SK-N-SH treated with all-trans-retinoic acid at 6 μM for 48 hours (cell line): ENCODE data around the gene IQCF2.

Source experiments
- ARNTL ChIP-seq: fragments of 450-650 bp; formaldehyde crosslinking; IDR thresholded peaks from 2 replicates; pipeline ENCODE4 v1.5.0; 2020; ENCODE audit warnings: low read depth, mild to moderate bottlenecking, moderate library complexity, borderline replicate concordance
- ESRRG ChIP-seq: fragments of 250-450 bp; sonication (Bioruptor Pico); IDR thresholded peaks from 2 replicates; pipeline ENCODE4 v1.6.1; 2021; ENCODE audit warnings: mild to moderate bottlenecking
- OSR1 ChIP-seq: fragments of 250-450 bp; sonication (Bioruptor Pico); IDR thresholded peaks from 2 replicates; pipeline ENCODE4 v1.8.0; 2022; ENCODE audit warnings: moderate library complexity, mild to moderate bottlenecking, inconsistent platforms
- PPARA ChIP-seq: fragments of 250-450 bp; sonication (Bioruptor Pico); IDR thresholded peaks from 2 replicates; pipeline ENCODE4 v1.5.0; 2020; ENCODE audit warnings: mild to moderate bottlenecking, borderline replicate concordance
- TOX ChIP-seq: fragments of 250-450 bp; sonication (Bioruptor Pico); IDR thresholded peaks from 2 replicates; pipeline ENCODE4 v1.8.0; 2021; ENCODE audit warnings: mild to moderate bottlenecking, moderate library complexity, borderline replicate concordance
- ZC3H10 ChIP-seq: fragments of 250-450 bp; sonication (Bioruptor Pico); IDR thresholded peaks from 2 replicates; pipeline ENCODE4 v1.5.1; 2021; ENCODE audit warnings: mild to moderate bottlenecking, moderate library complexity
- ZFP3 ChIP-seq: fragments of 250-450 bp; sonication (Bioruptor Pico); IDR thresholded peaks from 2 replicates; pipeline ENCODE4 v1.5.0; 2020; ENCODE audit warnings: mild to moderate bottlenecking, moderate library complexity
- ZFP30 ChIP-seq: fragments of 450-650 bp; formaldehyde crosslinking; IDR thresholded peaks from 2 replicates; pipeline ENCODE4 v1.5.0; 2022; ENCODE audit warnings: mild to moderate bottlenecking, moderate library complexity
- ZNF70 ChIP-seq: fragments of 450-650 bp; formaldehyde crosslinking; IDR thresholded peaks from 2 replicates; pipeline ENCODE4 v1.5.0; 2020; ENCODE audit warnings: mild to moderate bottlenecking, moderate library complexity
- ZNF8 ChIP-seq: fragments of 450-650 bp; formaldehyde crosslinking; IDR thresholded peaks from 2 replicates; pipeline ENCODE4 v1.5.0; 2020; ENCODE audit warnings: mild to moderate bottlenecking, moderate library complexity
- TF ChIP-seq, protein P1 (sequence below): fragments of 250-450 bp; sonication (Bioruptor Pico); IDR thresholded peaks from 2 replicates; pipeline ENCODE4 v1.5.1; 2020; ENCODE audit warnings: low read depth, mild to moderate bottlenecking, moderate library complexity
- TF ChIP-seq, protein P2 (sequence below): fragments of 250-450 bp; sonication (Bioruptor Pico); IDR thresholded peaks from 2 replicates; pipeline ENCODE4 v1.5.0; 2020; ENCODE audit warnings: mild to moderate bottlenecking, moderate library complexity
- TF ChIP-seq, protein P3 (sequence below): fragments of 250-450 bp; sonication (Bioruptor Pico); IDR thresholded peaks from 2 replicates; pipeline ENCODE4 v1.8.0; 2021; ENCODE audit warnings: low read depth, mild to moderate bottlenecking, moderate library complexity, borderline replicate concordance
- TF ChIP-seq, protein P4 (sequence below): fragments of 250-450 bp; sonication (Bioruptor Pico); IDR thresholded peaks from 2 replicates; pipeline ENCODE4 v1.8.0; 2020; ENCODE audit warnings: mild to moderate bottlenecking, moderate library complexity, borderline replicate concordance

DNA sequence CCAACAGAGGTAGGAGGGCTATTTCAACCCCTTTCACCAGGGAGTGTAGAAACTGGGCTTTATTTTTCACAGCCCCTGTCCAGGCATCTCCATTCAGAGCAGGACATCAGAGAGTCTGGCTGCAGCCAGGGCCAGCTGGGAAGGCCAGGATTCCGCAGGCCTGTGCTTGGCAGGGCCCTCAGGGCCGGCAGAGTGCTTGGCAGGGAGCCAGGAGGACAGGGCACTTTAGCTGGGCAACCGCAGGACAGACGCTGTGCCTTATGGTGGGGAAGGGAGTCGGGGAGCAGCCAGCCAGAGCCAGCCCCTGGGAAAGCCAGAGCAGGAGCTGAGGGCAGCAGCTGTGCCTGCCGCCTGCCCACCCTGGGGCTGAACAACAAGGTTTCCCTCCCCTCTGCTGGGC is 47.9 kb upstream of the IQCF2 start:
- TF ChIP-seq ZFP30 (no peak), ZC3H10 (no peak), TOX (no peak), ZFP3 (CRISPR knock-in tag) (no peak), PPARA (CRISPR knock-in tag) (no peak), ZNF8 (no peak), ESRRG (no peak), ARNTL (CRISPR knock-in tag) (no peak), ZNF70 (CRISPR knock-in tag) (no peak), OSR1 (no peak)
- TF ChIP-seq, protein P1, sequence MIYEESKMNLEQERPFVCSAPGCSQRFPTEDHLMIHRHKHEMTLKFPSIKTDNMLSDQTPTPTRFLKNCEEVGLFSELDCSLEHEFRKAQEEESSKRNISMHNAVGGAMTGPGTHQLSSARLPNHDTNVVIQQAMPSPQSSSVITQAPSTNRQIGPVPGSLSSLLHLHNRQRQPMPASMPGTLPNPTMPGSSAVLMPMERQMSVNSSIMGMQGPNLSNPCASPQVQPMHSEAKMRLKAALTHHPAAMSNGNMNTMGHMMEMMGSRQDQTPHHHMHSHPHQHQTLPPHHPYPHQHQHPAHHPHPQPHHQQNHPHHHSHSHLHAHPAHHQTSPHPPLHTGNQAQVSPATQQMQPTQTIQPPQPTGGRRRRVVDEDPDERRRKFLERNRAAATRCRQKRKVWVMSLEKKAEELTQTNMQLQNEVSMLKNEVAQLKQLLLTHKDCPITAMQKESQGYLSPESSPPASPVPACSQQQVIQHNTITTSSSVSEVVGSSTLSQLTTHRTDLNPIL (CRISPR knock-in tag): no peak
- TF ChIP-seq, protein P2, sequence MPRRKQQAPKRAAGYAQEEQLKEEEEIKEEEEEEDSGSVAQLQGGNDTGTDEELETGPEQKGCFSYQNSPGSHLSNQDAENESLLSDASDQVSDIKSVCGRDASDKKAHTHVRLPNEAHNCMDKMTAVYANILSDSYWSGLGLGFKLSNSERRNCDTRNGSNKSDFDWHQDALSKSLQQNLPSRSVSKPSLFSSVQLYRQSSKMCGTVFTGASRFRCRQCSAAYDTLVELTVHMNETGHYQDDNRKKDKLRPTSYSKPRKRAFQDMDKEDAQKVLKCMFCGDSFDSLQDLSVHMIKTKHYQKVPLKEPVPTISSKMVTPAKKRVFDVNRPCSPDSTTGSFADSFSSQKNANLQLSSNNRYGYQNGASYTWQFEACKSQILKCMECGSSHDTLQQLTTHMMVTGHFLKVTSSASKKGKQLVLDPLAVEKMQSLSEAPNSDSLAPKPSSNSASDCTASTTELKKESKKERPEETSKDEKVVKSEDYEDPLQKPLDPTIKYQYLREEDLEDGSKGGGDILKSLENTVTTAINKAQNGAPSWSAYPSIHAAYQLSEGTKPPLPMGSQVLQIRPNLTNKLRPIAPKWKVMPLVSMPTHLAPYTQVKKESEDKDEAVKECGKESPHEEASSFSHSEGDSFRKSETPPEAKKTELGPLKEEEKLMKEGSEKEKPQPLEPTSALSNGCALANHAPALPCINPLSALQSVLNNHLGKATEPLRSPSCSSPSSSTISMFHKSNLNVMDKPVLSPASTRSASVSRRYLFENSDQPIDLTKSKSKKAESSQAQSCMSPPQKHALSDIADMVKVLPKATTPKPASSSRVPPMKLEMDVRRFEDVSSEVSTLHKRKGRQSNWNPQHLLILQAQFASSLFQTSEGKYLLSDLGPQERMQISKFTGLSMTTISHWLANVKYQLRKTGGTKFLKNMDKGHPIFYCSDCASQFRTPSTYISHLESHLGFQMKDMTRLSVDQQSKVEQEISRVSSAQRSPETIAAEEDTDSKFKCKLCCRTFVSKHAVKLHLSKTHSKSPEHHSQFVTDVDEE (CRISPR knock-in tag): peak; percentile 40; the same call in 1 of the 2 replicates
- TF ChIP-seq, protein P3, sequence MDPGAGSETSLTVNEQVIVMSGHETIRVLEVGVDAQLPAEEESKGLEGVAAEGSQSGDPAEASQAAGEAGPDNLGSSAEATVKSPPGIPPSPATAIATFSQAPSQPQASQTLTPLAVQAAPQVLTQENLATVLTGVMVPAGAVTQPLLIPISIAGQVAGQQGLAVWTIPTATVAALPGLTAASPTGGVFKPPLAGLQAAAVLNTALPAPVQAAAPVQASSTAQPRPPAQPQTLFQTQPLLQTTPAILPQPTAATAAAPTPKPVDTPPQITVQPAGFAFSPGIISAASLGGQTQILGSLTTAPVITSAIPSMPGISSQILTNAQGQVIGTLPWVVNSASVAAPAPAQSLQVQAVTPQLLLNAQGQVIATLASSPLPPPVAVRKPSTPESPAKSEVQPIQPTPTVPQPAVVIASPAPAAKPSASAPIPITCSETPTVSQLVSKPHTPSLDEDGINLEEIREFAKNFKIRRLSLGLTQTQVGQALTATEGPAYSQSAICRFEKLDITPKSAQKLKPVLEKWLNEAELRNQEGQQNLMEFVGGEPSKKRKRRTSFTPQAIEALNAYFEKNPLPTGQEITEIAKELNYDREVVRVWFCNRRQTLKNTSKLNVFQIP (CRISPR knock-in tag): no peak
- TF ChIP-seq, protein P4, sequence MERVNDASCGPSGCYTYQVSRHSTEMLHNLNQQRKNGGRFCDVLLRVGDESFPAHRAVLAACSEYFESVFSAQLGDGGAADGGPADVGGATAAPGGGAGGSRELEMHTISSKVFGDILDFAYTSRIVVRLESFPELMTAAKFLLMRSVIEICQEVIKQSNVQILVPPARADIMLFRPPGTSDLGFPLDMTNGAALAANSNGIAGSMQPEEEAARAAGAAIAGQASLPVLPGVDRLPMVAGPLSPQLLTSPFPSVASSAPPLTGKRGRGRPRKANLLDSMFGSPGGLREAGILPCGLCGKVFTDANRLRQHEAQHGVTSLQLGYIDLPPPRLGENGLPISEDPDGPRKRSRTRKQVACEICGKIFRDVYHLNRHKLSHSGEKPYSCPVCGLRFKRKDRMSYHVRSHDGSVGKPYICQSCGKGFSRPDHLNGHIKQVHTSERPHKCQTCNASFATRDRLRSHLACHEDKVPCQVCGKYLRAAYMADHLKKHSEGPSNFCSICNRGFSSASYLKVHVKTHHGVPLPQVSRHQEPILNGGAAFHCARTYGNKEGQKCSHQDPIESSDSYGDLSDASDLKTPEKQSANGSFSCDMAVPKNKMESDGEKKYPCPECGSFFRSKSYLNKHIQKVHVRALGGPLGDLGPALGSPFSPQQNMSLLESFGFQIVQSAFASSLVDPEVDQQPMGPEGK (CRISPR knock-in tag): no peak
